ENCODE data around the gene YWHAH. TPM values are rescaled to one million over a fixed set of nuclear protein-coding genes. Genes with fewer than 3 reads are reported as not detected.

The YWHAH gene
- total RNA-seq, 2 donors from 2014 or later = 162 to 193 TPM

DNA sequence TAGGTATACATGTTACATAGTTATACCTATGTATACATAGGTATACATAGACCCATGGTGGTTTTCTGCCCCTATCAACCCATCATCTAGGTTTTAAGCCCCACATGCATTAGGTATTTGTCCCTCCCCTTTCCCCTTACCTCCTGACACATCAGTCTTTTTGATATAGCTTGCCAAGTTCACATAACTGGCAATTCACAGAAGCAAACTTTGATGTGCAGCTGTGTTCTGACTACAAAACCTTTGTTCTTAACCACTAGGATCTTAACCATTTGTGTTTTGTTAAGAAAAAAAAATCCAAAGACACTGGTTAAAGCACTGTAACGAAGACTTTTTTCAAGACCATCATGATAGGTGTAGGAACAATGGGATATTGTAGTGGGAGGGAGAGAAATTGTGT, 55.8 kb downstream of the YWHAH start:
- no peak overlapping the region for H3K27ac Mint-ChIP-seq
- no peak overlapping the region for H3K4me3 Mint-ChIP-seq
- TF ChIP-seq, protein P1, sequence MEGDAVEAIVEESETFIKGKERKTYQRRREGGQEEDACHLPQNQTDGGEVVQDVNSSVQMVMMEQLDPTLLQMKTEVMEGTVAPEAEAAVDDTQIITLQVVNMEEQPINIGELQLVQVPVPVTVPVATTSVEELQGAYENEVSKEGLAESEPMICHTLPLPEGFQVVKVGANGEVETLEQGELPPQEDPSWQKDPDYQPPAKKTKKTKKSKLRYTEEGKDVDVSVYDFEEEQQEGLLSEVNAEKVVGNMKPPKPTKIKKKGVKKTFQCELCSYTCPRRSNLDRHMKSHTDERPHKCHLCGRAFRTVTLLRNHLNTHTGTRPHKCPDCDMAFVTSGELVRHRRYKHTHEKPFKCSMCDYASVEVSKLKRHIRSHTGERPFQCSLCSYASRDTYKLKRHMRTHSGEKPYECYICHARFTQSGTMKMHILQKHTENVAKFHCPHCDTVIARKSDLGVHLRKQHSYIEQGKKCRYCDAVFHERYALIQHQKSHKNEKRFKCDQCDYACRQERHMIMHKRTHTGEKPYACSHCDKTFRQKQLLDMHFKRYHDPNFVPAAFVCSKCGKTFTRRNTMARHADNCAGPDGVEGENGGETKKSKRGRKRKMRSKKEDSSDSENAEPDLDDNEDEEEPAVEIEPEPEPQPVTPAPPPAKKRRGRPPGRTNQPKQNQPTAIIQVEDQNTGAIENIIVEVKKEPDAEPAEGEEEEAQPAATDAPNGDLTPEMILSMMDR (conservative IDR thresholded peaks at IDR 0.05) = no peak
- WGBS, 2 experiments (ENCODE audit: insufficient coverage in 1 of 2, insufficient read length in 1 of 2) = 98 to 100% methylated on average over 1 of the region's 1 CpG
- no peak overlapping the region for H3K9ac ChIP-seq (ENCODE audit: extremely low read depth, low read length, poor library complexity, severe bottlenecking)
- H3K9me3 Mint-ChIP-seq = no peaks in the 10 kb centered on the region
- H3K4me1 Mint-ChIP-seq = no peaks in the 10 kb centered on the region
- H3K9me3 ChIP-seq (ENCODE audit: control insufficient read depth, low read length) = no peaks in the 10 kb centered on the region
- no peaks in the 10 kb centered on the region for H3K36me3 ChIP-seq (ENCODE audit: control insufficient read depth, insufficient read depth, low read length)
- DNase-seq = no peak
- no peaks in the 10 kb centered on the region for H3K36me3 Mint-ChIP-seq (ENCODE audit: low read depth)
- H3K27ac ChIP-seq (ENCODE audit: low read depth, low read length) = no peak overlapping the region
- H3K4me3 ChIP-seq (ENCODE audit: low read length) = no peak overlapping the region
- no peaks in the 10 kb centered on the region for H3K4me1 ChIP-seq (ENCODE audit: control insufficient read depth, insufficient read depth, low read length)
- H3K27me3 Mint-ChIP-seq (ENCODE audit: insufficient read depth) = no peaks in the 10 kb centered on the region
- no peaks in the 10 kb centered on the region for H3K27me3 ChIP-seq (ENCODE audit: control insufficient read depth, insufficient read depth, low read length, poor library complexity, severe bottlenecking)

DNA sequence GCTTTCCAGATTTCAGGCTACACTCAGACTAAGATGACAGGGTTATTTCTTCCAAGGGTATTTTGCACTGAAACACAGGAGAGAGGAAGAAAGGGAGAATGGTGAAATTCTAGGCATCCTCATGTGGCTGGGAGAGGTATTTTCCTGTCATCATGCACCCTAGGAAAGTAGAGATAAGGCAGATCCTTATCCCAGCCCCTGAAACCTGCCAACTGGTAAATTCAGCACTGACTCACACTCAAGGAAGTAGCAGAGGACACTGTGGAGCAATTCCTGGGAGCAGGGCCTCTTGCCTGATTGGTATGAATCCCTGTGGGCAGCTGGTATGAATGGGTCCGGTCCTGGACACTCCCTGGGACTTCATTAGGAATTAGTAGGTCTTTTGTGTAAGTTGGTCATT, 61.1 kb downstream of the YWHAH start:
- Histone ChIP-seq H3K9ac (ENCODE audit: extremely low read depth, low read length, poor library complexity, severe bottlenecking) (no peak overlapping the region), H3K4me3 (ENCODE audit: low read length) (no peak overlapping the region), H3K9me3 (ENCODE audit: control insufficient read depth, low read length) (no peaks in the 10 kb centered on the region), H3K27ac (ENCODE audit: low read depth, low read length) (no peak overlapping the region), H3K4me1 (ENCODE audit: control insufficient read depth, insufficient read depth, low read length) (no peaks in the 10 kb centered on the region), H3K27me3 (ENCODE audit: control insufficient read depth, insufficient read depth, low read length, poor library complexity, severe bottlenecking) (no peaks in the 10 kb centered on the region), H3K36me3 (ENCODE audit: control insufficient read depth, insufficient read depth, low read length) (no peaks in the 10 kb centered on the region)
- Mint-ChIP-seq H3K4me1 (peaks cover 6% of the 10 kb centered on the region), H3K36me3 (ENCODE audit: low read depth) (no peaks in the 10 kb centered on the region), H3K9me3 (no peaks in the 10 kb centered on the region), H3K27ac (no peak overlapping the region), H3K4me3 (no peak overlapping the region), H3K27me3 (ENCODE audit: insufficient read depth) (peaks cover 5% of the 10 kb centered on the region)
- DNase-seq = no peak
- TF ChIP-seq, protein P1 (conservative IDR thresholded peaks at IDR 0.05) = peak; percentile 41
- WGBS, 2 experiments (ENCODE audit: insufficient coverage in 1 of 2, insufficient read length in 1 of 2) = 95% methylated on average over 1 of the region's 1 CpG; no CpG with 5 or more reads in 1 of the 2 experiments

Other genes starting within 250 kb of the YWHAH start
- gene PRR14L, start 194.4 kb upstream of the YWHAH start, total RNA-seq = 100 to 1,000 TPM; 105 to 131 TPM
- gene DEPDC5, start 190.5 kb upstream of the YWHAH start, total RNA-seq = 10 to 100 TPM; 31.9 to 43.2 TPM
- not detected for gene SLC5A1, start 98.7 kb downstream of the YWHAH start, total RNA-seq
- gene C22orf42, start 214.8 kb downstream of the YWHAH start, total RNA-seq = under 1 TPM in 1 of 2 donors, not detected in 1; 0.20 TPM